ENCODE data around the gene SMCR8. TPM values are rescaled to one million over a fixed set of nuclear protein-coding genes. Genes with fewer than 3 reads are reported as not detected.

The SMCR8 gene
- total RNA-seq: 18.7 and 19.2 TPM in 2 replicates

- Mint-ChIP-seq H3K4me3 (peak within 1 kb of the TSS; percentile 93), H3K4me1 (ENCODE audit: low read depth) (peaks cover 75% of the 10 kb centered on the region), H3K27ac (peak within 1 kb of the TSS; percentile 100), H3K9me3 (no peaks in the 10 kb centered on the region), H3K36me3 (ENCODE audit: low read depth) (peaks cover 41% of the 10 kb centered on the region), H3K27me3 (ENCODE audit: insufficient read depth) (peaks cover 2% of the 10 kb centered on the region)
- intact Hi-C loops (cut with micrococcal nuclease): loop anchor here (1.0 to 5.0 kb wide), 9 partner anchors 48 to 838 kb away; partner anchors contain the start of genes ALKBH5, ATPAF2, DRC3 and DRG2
- DNase-seq (ENCODE audit: low spot score): peak; percentile 95
Observed at GRCh38 chr17:18314731-18315561, at the start of gene SMCR8, which contains the start of gene TOP3A. Gene SMCR8, plus strand, starts transcription at chr17:18315293. Its CDS starts 497 bp downstream, at chr17:18315790. Gene TOP3A, minus strand, starts transcription at chr17:18314994. Its CDS starts 216 bp downstream, at chr17:18314778.

GRCh38 chr17:18267366-18267765 lies 47.7 kb upstream of the SMCR8 start:
- H3K4me1 Mint-ChIP-seq (ENCODE audit: low read depth): peaks cover 5% of the 10 kb centered on the region
- no peaks in the 10 kb centered on the region for H3K9me3 Mint-ChIP-seq
- peaks cover 3% of the 10 kb centered on the region for H3K36me3 Mint-ChIP-seq (ENCODE audit: low read depth)
- no peak overlapping the region for H3K27ac Mint-ChIP-seq
- DNase-seq (ENCODE audit: low spot score): no peak
- intact Hi-C loops (cut with micrococcal nuclease): no loop called here
- H3K4me3 Mint-ChIP-seq: no peak overlapping the region
- no peaks in the 10 kb centered on the region for H3K27me3 Mint-ChIP-seq (ENCODE audit: insufficient read depth)

GRCh38 chr17:18267927-18268711 lies 47.0 kb upstream of the SMCR8 start:
- no peak for DNase-seq (ENCODE audit: low spot score)
- Mint-ChIP-seq H3K36me3 (ENCODE audit: low read depth) (peaks cover 7% of the 10 kb centered on the region), H3K4me3 (no peak overlapping the region), H3K4me1 (ENCODE audit: low read depth) (peaks cover 5% of the 10 kb centered on the region), H3K9me3 (no peaks in the 10 kb centered on the region), H3K27me3 (ENCODE audit: insufficient read depth) (no peaks in the 10 kb centered on the region), H3K27ac (no peak overlapping the region)
- intact Hi-C loops (cut with micrococcal nuclease): no loop called here

GRCh38 chr17:18270046-18270931 lies 44.8 kb upstream of the SMCR8 start:
- Mint-ChIP-seq H3K9me3 (no peaks in the 10 kb centered on the region), H3K4me3 (no peak overlapping the region), H3K27ac (no peak overlapping the region), H3K27me3 (ENCODE audit: insufficient read depth) (no peaks in the 10 kb centered on the region), H3K36me3 (ENCODE audit: low read depth) (peaks cover 6% of the 10 kb centered on the region), H3K4me1 (ENCODE audit: low read depth) (peaks cover 5% of the 10 kb centered on the region)
- intact Hi-C loops (cut with micrococcal nuclease): no loop called here
- DNase-seq (ENCODE audit: low spot score): no peak

- Mint-ChIP-seq H3K27ac (no peak overlapping the region), H3K4me1 (ENCODE audit: low read depth) (no peaks in the 10 kb centered on the region), H3K27me3 (ENCODE audit: insufficient read depth) (no peaks in the 10 kb centered on the region), H3K9me3 (no peaks in the 10 kb centered on the region), H3K36me3 (ENCODE audit: low read depth) (peaks cover 23% of the 10 kb centered on the region), H3K4me3 (no peak overlapping the region)
- DNase-seq (ENCODE audit: low spot score): no peak
- intact Hi-C loops (cut with micrococcal nuclease): no loop called here
Observed at GRCh38 chr17:18277076-18277475, 38.0 kb upstream of the SMCR8 start.

- Mint-ChIP-seq H3K4me3 (no peak overlapping the region), H3K36me3 (ENCODE audit: low read depth) (peaks cover 30% of the 10 kb centered on the region), H3K27ac (no peak overlapping the region), H3K27me3 (ENCODE audit: insufficient read depth) (no peaks in the 10 kb centered on the region), H3K4me1 (ENCODE audit: low read depth) (no peaks in the 10 kb centered on the region), H3K9me3 (no peaks in the 10 kb centered on the region)
- DNase-seq (ENCODE audit: low spot score): no peak
- intact Hi-C loops (cut with micrococcal nuclease): no loop called here
Observed at GRCh38 chr17:18278867-18279266, 36.2 kb upstream of the SMCR8 start.

- no peaks in the 10 kb centered on the region for H3K9me3 Mint-ChIP-seq
- H3K27ac Mint-ChIP-seq: no peak overlapping the region
- no peak for DNase-seq (ENCODE audit: low spot score)
- intact Hi-C loops (cut with micrococcal nuclease): no loop called here
- H3K4me3 Mint-ChIP-seq: no peak overlapping the region
- H3K4me1 Mint-ChIP-seq (ENCODE audit: low read depth): no peaks in the 10 kb centered on the region
- H3K36me3 Mint-ChIP-seq (ENCODE audit: low read depth): peaks cover 37% of the 10 kb centered on the region
- no peaks in the 10 kb centered on the region for H3K27me3 Mint-ChIP-seq (ENCODE audit: insufficient read depth)
Observed at GRCh38 chr17:18280249-18280648, 34.8 kb upstream of the SMCR8 start.

GRCh38 chr17:18280766-18281371 lies 34.2 kb upstream of the SMCR8 start:
- no peak overlapping the region for H3K27ac Mint-ChIP-seq
- no peaks in the 10 kb centered on the region for H3K27me3 Mint-ChIP-seq (ENCODE audit: insufficient read depth)
- peaks cover 43% of the 10 kb centered on the region for H3K36me3 Mint-ChIP-seq (ENCODE audit: low read depth)
- intact Hi-C loops (cut with micrococcal nuclease): no loop called here
- no peaks in the 10 kb centered on the region for H3K9me3 Mint-ChIP-seq
- no peak for DNase-seq (ENCODE audit: low spot score)
- H3K4me3 Mint-ChIP-seq: no peak overlapping the region
- H3K4me1 Mint-ChIP-seq (ENCODE audit: low read depth): no peaks in the 10 kb centered on the region

- Mint-ChIP-seq H3K27ac (no peak overlapping the region), H3K27me3 (ENCODE audit: insufficient read depth) (no peaks in the 10 kb centered on the region), H3K9me3 (no peaks in the 10 kb centered on the region), H3K4me3 (no peak overlapping the region), H3K4me1 (ENCODE audit: low read depth) (no peaks in the 10 kb centered on the region), H3K36me3 (ENCODE audit: low read depth) (peaks cover 42% of the 10 kb centered on the region)
- DNase-seq (ENCODE audit: low spot score): no peak
- intact Hi-C loops (cut with micrococcal nuclease): no loop called here
Observed at GRCh38 chr17:18281788-18282187, 33.3 kb upstream of the SMCR8 start.

GRCh38 chr17:18285296-18285695 lies 29.8 kb upstream of the SMCR8 start:
- Mint-ChIP-seq H3K27ac (no peak overlapping the region), H3K9me3 (no peaks in the 10 kb centered on the region), H3K27me3 (ENCODE audit: insufficient read depth) (no peaks in the 10 kb centered on the region), H3K4me3 (no peak overlapping the region), H3K4me1 (ENCODE audit: low read depth) (no peaks in the 10 kb centered on the region), H3K36me3 (ENCODE audit: low read depth) (peaks cover 54% of the 10 kb centered on the region)
- intact Hi-C loops (cut with micrococcal nuclease): no loop called here
- no peak for DNase-seq (ENCODE audit: low spot score)

- Mint-ChIP-seq H3K36me3 (ENCODE audit: low read depth) (peaks cover 42% of the 10 kb centered on the region), H3K27me3 (ENCODE audit: insufficient read depth) (no peaks in the 10 kb centered on the region), H3K4me3 (no peak overlapping the region), H3K4me1 (ENCODE audit: low read depth) (no peaks in the 10 kb centered on the region), H3K27ac (no peak overlapping the region), H3K9me3 (no peaks in the 10 kb centered on the region)
- intact Hi-C loops (cut with micrococcal nuclease): no loop called here
- no peak for DNase-seq (ENCODE audit: low spot score)
Observed at GRCh38 chr17:18291718-18292540, 23.2 kb upstream of the SMCR8 start.

All from activated T-helper 1 cell treated with anti-CD3 and anti-CD28 coated beads, Interleukin-12 subunit alpha, Interleukin-12 subunit beta, Interleukin-2, Interleukin-4 antibody, amounts not matched to agents 30 ng/mL and 10 ng/mL and 1 ng/mL, durations not matched to agents 14 hours and 24 hours and 36 hours (primary cell).